GM21381 (cell line): Measurements from ENCODE around the gene INTS13.
"Not testable (repeated sequence)": the region's sequence is repeated elsewhere in the genome, so short reads cannot be mapped to it uniquely, and the experiment has no call there.

Source experiments
- ATAC-seq: cut with Tn5 transposase; IDR thresholded peaks from one replicate; pipeline ENCODE4 v1.9.1; 2021; ENCODE audit warnings: mild to moderate bottlenecking, moderate library complexity; ENCODE audit not compliant: unreplicated experiment

INTS13 gene

DNA sequence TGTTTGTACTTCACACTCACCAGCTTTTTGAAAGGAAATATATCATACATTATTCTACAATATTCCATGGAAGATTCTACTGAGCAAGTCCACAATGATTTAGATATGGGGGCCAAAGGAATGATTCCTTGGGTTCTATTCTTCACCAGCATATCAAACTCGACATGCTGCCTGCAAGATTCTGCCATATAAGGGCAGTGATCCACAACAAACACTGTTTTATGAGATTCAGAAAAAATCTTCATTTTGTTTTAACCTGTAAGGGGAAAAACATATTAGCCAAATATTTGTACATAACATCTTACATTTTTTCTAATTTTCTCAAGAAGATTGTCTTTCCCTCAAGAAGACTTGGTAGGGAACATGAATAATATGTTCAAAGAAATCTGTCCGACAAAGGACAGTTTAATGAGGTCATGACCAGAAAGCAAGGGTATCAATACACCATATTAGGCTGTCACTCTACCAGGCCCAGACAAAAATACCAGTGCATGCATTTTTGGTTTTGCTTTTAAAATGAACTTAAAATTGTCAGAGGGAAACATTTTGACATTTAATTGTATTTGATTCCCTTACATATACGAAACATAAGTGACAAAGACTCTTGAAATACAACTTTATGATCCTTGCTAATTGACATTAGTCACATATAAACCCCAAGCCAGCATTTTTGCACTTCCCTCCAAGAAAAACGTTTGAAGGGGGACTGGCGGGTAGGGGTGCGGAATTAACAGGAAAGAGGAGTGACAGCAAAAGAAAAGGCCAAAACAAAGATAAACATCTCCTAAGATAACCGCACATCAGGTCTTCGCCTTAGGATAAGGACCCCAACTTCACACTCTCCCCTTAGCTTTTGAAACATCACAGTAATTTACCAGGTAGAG, 980 bp downstream of the INTS13 start:
- ATAC-seq, result no peak

GRCh38 chr12:26935636-26936378, 2.0 kb downstream of the INTS13 start:
- ATAC-seq, result no peak

GRCh38 chr12:26929590-26929989, 8.2 kb downstream of the INTS13 start:
- no peak for ATAC-seq

DNA sequence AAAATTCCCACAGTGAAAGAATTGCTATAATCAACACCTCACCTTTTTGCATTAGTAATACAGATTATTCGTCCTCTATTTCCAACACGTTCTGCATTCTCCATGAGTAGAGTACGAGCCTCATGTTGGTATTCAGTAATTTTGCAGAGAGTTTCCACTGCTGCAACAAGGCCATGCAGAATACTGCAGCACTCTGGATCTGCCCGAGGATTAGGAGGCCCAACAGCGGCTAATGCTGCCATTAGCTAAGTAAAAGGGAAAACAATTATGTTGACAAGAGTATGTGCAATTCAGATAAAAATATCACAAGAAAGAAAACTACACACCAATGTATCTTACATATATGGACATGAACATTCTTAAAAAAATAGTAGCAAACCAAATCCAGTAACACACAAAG, 9.1 kb downstream of the INTS13 start:
- ATAC-seq, result no peak

GRCh38 chr12:26921886-26922285, 15.9 kb downstream of the INTS13 start:
- no peak for ATAC-seq

GRCh38 chr12:26919216-26919555, 18.6 kb downstream of the INTS13 start:
- no peak for ATAC-seq

DNA sequence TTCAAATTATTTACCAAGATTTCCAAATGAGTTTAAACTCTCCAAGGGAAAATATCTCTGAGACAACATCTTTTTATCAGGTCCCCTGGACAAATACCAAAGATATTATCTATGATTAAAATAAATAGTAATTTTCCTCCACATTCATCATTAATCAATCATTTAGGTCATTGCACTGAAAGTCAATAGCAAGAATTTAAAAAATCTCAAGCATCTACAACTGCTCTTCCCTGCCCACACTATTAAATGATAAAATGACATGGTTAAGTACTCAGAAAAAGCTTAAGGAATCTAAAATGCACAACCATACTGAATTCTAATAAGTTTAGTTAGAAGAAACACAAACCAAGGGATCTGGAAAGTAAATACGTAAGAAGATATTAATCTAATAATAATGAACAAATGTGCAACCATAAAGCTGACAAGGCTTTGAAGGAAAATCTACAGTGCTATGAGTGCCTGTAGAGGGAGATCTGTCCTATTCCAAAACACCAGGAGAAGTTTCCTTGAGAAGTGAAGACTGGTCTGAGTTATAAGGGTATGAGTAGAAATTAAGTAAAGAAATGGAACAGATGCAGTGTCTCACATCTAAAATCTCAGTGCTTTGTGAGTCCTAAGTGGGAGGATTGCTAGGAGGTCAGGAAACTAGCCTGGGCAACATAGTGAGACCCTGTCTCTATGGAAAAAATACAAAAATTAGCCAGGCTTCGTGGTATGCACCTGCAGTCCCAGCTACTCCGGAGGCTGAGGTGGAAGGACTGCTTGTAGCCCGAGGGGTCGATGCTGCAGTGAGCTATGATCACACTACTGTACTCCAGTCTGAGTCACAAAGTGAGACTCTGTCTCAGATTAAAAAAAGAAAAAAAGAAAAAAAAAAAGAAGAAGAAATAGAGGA, 19.2 kb downstream of the INTS13 start:
- no peak for ATAC-seq

GRCh38 chr12:26906704-26907103, 31.1 kb downstream of the INTS13 start:
- no peak for ATAC-seq

DNA sequence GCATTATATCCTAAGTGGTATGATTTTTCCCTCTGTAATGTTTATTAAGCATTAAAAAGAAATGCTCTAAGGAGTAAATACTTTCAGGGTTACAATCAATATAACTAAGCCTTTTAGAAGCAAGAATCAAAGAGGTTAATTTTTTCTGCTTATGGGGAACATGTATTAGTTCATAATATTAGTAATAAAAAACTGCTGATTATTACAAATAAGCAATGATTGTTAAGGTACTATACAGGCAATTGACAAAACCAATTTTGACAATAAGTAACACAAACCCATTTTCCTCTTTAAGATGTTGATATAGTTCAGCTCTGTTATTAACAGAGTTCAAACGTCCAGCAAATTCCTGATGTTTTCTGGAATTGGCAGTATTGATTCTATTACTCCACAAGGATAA, 31.8 kb downstream of the INTS13 start:
- no peak for ATAC-seq

GRCh38 chr12:26903396-26903795, 34.4 kb downstream of the INTS13 start:
- ATAC-seq, result not testable (repeated sequence)

DNA sequence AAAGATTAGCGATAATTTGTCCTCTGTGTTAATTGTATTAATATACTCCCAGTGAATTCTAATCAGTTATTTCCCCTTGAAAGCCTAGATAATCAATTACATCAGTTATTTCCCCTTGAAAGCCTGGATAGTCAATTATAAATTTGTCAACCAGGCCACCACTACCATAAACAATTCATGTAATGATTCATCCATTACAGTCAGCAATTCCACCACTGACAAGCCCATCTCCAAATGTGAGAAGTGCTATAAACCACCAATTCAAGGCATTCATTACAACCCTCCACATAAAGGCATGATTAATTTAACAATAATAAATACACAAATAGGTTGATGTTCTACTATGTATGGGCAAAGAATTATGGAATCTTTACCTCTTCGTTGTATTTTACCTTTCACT, 40.9 kb downstream of the INTS13 start:
- ATAC-seq, result no peak

DNA sequence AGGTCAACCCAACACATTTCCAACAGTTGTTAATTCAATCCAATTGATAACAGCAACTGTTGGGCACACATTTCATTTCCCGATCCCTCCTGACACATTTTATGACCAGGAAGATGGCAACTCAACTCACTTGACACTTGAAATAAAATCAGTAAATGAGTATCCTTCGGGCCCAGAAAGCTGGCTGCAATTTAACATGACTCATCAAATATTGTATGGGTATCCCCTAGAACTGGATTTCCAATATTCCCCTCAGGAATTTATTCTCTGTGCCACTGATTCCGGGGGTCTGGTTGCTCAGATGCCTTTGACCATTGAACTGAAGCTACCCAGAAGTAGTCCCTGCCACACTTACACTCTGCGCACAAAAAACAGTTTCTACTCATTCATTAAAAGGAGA, 42.1 kb downstream of the INTS13 start:
- ATAC-seq, result no peak

DNA sequence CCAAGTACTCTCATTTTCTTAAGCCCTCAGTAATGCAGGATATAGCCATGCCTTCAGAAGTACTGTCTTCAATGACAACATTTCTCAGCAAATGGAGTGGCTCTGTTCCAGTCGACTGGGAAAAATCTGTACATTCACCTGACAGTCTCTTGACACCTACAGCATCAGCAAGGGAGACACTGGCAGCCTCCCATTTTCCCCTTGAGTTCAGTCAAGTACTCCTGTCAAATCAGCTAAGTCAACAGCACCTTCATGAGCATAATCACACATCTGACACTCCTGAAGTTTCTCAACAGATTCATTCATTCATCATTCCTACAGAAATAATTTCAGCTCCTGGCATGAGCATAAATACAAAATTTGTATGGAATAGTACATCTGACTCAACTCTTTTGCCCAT, 46.1 kb downstream of the INTS13 start:
- no peak for ATAC-seq

- ATAC-seq, result no peak
Measured at GRCh38 chr12:26890784-26891183, 47.0 kb downstream of the INTS13 start.

DNA sequence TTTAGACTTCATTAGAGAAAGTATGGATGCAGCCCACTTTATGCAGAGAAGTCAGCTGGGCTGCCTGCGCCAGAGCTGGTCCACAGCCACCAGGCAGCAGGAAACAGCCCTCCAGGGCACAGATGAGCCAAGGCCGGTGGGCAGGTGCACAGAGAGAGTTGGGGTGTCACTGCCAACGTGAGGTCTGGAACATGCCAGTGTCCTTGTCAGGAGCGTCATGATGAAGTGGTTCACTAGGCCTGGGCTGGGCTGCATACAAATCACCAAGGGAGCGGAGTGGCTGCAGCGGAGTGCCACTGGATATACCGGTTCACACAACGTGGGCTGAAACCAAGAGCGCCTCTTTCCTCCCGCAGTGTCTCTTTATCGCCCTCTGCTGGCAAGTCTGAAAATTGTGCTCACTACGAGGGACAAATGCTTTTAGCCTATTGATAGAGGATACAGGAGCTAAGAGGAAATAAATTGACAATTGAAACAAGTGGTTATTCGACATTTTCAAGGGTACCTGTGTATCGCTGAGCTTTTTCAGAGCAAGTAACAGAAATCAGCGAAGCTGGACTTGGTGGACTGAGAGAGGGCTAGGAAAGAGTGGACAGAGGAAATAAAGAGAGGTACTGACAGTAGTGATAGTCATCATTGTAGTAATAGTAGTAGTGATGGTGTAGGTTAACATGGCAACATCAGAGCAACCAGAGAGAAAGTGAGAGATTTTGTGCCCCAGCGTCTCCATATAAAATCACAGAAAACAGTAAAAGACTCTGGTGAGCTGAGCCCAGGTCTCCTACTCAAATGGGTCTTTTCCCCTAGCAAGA, 52.8 kb downstream of the INTS13 start:
- ATAC-seq, result peak; percentile 80

- ATAC-seq, result no peak
Measured at GRCh38 chr12:26880625-26881024, 57.2 kb downstream of the INTS13 start.

DNA sequence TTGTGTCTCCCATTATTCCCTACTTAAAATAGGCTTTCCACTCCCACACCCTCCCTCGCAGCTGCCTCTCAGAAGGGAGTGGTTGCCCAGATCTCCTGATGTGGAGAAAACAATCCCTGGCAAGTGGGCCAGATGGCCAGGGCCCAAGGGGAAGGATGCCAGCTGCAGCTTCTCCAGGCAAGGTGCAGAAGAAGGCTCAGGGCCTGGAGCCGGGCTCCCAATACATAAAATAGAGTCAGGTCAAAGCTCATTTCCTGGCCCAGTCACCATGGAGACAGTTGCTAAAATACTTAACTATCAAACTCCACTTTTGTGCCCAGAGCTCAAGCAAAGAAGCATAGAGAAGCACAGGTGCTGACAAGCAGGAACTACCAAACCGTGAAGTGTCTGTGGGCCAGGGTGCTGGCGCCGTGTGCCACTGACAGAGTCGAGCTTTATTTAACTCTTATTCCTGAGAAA, 59.1 kb downstream of the INTS13 start:
- peak; percentile 45 for ATAC-seq

GRCh38 chr12:26874501-26875296, 63.1 kb downstream of the INTS13 start:
- peak; percentile 57 for ATAC-seq

DNA sequence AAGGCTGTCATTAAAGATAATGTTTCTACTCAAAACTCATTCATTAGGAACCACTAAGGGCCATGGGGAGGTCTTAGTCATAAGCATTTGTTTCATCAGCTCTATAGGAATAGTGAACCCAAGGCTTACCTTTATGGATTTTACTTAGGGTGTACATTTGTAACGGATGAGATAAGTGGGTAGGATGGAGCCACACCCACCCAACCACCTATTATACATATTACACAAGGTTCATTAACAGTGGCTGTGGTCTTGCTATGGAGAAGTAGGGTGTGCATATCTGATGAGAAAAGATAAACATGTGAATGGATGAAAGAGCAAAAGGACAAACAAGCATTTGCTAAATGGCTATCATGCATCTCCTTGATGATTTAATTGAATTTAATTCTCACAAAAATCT, 65.2 kb downstream of the INTS13 start:
- no peak for ATAC-seq

DNA sequence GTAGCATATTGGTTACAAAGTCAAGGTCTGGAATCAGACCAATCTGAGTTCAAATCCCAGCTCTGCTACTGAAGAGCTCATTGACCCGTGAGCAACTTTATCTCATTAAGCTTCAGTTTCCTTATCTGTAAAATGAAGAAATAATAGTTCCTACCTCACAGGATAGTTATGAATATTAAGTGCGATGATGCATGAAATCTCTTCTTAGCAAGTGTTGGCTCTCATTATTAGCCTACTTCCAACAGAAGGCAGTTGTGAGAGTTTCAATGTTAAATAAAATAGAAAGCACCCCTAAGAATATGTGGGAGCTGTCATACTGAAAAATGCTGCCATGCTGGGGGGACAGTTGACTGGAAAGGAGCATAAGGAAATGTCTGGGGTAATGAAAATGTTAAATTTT, 65.8 kb downstream of the INTS13 start:
- ATAC-seq, result no peak
